HG03280 (cell line): ENCODE measurements around the gene PUM2.
A peak's percentile ranks its signal among the peaks of the same experiment; 100 is the strongest.
"Not testable (repeated sequence)": the region's sequence is repeated elsewhere in the genome, so short reads cannot be mapped to it uniquely, and the experiment has no call there.

Experiments used
- ATAC-seq: cut with Tn5 transposase; IDR thresholded peaks from one replicate; pipeline ENCODE4 v1.9.1; 2021; ENCODE audit warnings: mild to moderate bottlenecking, moderate library complexity; ENCODE audit not compliant: unreplicated experiment

The PUM2 gene

GRCh38 chr2:20369366-20369765 lies 18.7 kb upstream of the PUM2 start:
- ATAC-seq, result no peak

- ATAC-seq, result no peak
Observed at GRCh38 chr2:20368706-20369105, 18.1 kb upstream of the PUM2 start.

DNA sequence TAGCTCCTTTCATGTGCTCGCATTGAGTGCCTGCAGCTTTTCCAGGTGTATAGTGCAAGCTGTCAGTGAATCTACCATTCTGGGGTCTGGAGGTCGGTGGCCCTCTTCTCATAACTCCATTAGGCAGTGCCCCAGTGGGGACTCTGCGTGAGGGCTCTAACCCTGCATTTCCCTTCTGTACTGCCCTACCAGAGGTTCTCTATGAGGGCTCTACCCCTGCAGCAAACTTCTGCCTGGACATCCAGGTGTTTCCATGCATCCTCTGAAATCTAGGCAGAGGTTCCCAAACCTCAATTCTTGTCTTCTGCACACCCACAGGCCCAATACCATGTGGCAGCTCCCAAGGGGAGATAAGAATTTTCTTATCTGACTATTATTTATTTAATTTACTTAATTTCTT lies 17.3 kb upstream of the PUM2 start:
- ATAC-seq, result not testable (repeated sequence)

DNA sequence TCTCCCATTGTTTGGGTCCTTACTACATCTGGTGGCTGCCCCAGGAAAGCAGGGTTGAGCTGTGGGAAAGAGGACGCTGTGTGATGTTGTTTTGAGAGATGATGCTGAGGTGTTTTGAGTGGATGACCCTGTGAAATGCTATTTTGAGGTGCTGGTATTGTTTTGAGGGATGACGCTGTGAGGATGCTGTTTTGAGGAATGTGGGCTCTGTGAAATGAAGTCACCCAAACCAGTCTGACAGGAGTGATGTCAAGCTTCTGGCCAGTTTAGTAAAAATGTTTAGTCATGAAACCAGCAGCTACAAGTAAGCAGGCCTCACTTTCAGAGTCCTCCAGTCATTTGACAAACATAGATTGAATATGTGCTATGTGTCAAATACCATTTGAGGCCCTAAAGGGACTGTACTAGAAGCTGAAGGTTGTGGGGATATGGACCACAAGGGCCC lies 16.1 kb upstream of the PUM2 start:
- ATAC-seq, result no peak

DNA sequence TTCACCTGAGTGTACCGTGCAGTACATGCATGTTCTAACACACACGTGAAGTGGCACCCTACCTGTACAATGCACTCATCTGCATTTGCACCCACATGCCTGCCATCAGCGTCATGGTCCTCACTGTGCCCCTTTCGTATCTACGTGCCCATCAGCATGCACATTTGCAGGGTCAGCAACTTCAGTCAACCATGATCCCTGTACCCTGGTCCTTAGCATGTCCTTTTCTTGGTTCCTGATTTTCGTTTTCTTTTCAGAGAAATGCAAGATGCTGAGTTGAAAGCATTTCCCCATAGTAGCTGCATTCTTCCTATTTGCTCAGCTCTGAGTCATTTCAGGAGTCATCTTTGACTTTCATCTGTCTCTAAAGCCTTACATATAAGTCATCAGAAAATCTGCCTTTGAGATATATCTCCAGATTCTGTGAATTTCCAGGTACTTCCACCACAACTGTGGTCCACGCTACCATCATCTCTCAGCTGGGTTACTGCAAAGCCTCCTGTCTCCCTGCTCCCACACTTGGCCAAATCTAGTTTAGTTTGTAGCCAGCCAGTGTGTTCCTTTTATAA lies 14.7 kb upstream of the PUM2 start:
- peak; percentile 89 for ATAC-seq

- ATAC-seq, result no peak
Observed at GRCh38 chr2:20363578-20363977, 12.9 kb upstream of the PUM2 start.

DNA sequence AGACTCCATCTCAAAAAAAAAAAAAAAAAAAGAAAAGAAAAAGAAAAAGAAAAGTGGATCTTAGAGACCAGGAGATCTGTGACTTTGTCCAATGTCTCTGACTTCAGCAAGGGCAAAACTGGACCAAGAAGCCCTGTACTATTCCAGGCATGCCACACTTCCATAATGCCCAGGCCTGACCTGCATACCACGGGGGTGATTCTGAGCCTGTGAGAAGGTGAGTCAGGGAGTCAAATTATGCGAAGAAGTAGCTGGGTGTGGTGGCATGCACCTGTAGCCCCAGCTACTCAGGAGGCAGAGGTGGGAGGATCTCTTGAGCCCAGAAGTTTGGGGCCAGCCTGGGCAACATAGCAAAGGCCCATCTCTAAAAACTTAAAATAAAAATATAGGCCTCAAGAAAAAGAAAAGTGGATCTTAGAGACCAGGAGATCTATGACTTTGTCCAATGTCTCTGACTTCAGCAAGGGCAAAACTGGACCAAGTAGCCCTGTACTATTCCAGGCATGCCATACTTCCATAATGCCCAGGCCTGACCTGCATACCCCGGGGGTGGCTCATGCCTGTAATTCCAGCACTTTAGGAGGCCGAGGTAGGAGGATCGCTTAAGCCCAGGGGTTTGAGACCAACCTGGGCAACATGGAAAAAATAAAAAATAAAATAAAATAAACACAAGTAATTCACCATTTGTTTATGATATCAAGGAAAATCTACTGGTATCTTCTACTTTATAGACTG lies 12.2 kb upstream of the PUM2 start:
- ATAC-seq, result no peak

DNA sequence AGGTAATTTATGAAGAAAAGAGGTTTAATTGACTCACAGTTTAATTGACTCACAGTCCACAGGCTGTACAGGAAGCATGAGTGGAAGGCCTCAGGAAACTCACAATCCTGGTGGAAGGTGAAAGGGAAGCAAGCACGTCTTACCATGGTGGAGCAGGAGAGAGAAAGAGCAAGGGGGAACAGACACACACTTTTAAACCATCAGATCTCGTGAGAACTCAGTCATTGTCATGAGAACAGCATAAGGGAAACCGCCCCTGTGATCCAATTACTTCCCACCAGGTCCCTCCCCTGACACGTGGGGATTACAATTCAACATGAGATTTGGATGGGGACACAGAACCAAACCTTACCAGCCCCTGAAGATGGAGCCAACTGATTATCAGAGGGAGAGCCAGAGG lies 11.2 kb upstream of the PUM2 start:
- ATAC-seq, result no peak

GRCh38 chr2:20359096-20359495 lies 8.5 kb upstream of the PUM2 start:
- ATAC-seq, result no peak

DNA sequence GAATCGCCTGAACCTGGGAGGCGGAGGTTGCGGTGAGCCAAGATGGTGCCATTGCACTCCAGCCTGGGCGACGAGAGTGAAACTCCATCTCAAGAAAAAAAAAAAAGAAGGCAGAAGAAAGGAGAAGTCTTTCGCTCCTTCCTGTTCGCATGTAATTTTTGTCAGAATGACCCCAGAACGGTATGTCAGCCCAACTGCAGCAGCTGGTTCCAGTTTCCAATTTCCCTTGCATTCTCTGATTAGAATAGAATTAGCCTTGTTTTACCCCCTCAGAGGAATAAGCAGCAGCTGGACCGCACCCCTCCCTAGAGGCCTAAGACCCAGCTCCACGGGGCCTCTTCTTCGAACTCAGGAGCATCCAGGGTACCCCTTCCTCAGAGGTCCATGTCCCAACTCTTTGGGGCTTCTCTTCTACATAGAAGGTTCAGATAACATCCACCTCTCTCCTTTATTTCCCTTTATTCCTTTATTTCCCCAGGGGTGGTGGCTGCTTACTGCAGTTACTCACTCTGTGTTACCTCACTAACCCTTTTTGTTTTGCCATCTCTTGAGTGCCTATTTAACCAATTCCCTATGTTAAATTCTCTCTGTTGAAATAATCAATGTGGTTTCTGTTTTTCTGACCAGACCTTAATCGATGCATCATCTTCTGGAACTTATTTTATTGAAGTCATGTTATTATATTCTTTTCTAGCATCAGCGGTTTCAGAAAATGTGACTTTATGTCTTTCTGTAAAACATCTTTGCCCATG lies 7.2 kb upstream of the PUM2 start:
- no peak for ATAC-seq

DNA sequence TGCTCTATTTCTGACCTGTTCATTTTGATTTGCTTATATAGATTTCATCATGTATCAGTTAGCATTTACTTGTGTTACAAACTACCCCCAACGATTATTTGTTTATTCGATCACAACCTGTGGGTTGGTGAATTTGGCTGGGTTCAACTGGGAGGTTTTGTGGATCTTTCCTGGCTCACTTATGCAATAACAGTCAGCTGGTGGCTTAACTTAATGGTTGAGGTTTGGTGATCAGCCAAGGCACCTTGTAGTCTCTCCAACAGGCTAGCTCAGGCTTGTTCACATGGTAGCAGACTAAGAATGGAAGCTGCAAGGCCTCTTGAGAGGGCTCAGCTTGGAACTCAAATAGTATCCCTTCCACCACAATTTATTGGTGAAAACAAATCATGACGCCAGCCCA lies 5.4 kb upstream of the PUM2 start:
- no peak for ATAC-seq

DNA sequence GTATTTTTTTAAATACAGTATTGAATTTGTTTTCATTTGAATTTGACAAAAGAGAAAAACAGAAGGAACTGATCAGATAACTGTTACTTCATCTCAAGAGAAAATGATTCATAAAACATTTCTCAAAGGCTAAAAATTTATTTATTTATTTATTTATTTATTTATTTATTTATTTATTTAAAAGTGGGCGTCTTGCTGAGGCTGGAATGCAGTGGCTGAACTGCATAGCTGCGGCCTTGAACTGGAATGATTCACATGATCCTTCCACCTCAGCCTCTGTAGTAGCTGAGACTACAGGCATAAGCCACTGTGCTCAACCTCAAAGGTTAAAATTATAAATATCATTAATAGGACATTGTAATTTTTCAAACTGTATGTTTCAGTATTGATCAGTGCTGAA lies 4.5 kb upstream of the PUM2 start:
- no peak for ATAC-seq

DNA sequence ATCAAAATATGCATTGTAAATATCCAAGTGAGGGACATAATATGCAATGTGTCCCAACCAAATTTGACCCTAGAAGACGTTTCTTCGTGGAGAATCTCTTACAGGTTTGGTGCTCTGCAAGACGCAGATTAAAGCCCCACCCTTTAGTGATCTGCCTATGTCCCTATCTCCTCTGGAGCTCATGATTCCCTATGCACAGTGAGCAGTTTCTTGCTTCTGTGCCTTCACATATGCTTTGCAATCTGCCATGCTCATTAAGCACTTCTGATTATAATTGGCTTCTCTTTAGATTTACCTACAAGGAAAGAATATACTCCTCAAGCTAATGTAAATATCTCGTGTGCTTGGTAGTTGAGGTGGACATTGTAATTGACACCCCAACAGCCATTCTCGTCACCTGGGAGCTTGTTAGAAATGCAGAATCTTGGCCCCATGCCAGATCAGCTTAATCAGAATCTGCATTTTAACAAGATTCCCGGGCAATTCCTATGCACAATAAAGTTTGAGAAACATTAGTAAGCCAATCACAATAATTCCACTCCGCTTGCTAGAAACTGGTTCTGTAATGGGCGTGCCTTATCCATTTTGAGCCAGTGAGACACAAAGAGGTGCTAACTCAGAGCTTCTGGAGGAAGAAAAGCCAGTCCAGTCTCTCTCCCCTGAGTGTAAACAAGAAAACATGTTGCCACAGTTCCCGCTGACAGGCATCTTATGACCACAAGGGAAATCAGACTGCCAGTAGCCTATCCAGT lies 2.8 kb upstream of the PUM2 start:
- no peak for ATAC-seq

DNA sequence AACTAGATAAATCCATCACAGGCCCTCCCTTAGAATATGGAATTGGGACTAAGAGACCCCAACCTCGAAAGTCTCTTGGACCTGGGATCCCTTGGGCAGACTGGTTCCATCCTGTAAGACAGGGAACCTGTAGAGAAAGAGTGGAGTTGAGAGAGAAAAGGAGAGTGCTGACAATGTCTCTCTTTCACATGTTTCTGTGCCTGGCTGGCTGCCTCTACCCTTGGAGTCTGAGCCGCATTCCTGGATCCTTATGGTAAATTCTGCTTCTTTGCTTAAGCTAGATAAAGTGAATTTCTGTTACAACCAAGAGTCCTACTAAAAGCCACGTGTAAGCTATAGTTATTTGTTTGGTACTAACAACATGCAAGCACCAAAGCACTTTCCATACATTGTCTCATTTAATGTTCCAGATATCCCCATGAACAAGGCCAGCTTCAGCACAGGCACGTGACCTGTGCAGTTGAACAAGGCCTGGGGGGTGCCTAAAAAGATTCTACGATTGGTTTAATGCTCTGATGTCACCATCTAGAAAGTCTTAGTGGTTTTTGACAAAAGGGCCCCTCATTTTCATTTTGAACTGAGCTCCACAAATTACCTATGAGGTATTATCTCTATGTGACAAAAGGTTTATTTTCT lies 2.1 kb upstream of the PUM2 start:
- ATAC-seq, result no peak

GRCh38 chr2:20352230-20352578 lies 1.6 kb upstream of the PUM2 start:
- ATAC-seq, result no peak

DNA sequence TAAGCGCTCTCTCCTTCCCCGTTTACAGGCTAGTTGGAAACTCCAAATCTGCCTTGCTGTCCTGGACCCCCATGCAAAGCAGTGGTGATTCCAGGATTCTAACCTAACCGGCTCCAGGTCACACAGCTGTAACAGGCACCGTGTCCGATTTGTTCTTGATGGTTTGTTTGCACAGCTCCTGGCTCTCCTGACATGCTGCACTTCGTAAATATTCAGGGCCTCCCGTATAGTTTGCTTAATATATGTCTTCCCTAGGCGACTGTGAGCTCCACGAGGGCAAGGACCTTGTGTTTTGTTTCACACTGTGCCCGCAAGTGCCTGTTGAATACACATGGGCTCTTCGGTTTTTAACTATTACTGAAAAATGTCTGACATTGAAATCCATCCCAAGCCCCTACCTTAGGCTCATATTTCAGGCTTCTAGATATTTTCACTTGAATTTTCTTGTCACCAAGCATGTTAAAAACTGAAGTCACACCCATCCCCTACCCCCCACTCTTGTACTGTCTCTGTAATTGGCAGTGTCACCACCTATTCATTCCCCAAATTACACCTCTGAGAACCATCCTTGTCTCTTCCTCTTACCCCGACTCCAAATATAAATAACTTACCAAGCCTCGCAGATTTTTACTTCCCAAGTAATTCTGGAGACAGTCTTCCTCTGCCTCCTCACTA lies 1.0 kb upstream of the PUM2 start:
- ATAC-seq, result no peak

DNA sequence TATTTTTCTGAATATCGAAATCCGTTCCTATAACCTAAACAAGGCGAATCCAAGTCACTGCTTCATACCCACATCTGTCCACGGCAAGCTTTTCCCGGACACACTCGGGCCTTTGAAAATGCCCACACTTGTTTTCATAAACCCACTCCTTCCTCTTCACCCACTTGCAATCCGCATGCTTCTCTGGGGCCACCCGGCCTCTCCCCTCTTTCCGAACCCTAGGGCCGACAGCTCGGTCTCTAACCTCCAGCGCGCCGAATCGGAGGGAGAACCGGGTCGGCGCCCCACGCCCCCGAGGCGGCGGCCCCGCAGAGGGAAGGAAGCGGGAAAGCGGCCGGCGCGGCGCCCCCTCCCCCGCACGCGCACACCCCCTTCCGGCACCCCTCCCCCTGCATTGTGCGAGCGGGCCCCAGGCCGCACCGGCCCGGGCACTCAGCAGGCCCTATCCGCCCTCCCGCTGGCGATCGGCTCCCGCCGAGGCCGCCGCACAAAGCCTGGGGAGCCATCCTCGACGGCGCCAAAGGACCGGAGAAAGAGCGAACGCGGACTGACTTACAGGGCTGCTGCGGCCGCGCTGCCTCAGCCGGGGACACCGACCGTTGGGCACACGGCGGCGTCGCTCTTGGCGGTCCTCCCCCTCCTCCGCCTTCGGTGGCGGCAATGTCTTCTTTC lies 467 bp downstream of the PUM2 start:
- ATAC-seq, result peak; percentile 25

DNA sequence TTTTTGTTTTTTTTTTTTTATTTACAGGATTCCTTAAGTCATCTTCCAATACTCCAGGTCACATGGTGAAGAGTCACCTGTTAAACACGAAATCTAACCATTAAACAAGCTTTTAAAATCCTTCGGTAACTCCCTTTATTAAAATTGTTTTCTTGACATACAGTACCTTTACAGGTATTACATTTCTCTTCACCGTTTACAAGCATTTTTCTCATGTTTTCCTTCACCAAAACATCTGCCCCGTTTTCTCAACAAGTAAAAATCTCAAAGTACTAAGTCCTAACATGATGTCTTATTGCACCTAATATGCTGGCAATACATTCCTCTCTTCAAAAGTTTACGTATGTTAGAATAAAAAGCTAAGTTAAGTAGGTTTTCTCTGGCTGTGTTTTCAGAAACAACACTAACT lies 1.1 kb downstream of the PUM2 start:
- ATAC-seq, result no peak

- ATAC-seq, result no peak
Observed at GRCh38 chr2:20348542-20348941, 2.1 kb downstream of the PUM2 start.
